Measurements from ENCODE around the gene GDPD3. TPM values are rescaled to one million over a fixed set of nuclear protein-coding genes. Genes with fewer than 3 reads are reported as not detected.

The GDPD3 gene
- total RNA-seq, 1 experiment from 2014 or later, result 3.8 TPM

DNA sequence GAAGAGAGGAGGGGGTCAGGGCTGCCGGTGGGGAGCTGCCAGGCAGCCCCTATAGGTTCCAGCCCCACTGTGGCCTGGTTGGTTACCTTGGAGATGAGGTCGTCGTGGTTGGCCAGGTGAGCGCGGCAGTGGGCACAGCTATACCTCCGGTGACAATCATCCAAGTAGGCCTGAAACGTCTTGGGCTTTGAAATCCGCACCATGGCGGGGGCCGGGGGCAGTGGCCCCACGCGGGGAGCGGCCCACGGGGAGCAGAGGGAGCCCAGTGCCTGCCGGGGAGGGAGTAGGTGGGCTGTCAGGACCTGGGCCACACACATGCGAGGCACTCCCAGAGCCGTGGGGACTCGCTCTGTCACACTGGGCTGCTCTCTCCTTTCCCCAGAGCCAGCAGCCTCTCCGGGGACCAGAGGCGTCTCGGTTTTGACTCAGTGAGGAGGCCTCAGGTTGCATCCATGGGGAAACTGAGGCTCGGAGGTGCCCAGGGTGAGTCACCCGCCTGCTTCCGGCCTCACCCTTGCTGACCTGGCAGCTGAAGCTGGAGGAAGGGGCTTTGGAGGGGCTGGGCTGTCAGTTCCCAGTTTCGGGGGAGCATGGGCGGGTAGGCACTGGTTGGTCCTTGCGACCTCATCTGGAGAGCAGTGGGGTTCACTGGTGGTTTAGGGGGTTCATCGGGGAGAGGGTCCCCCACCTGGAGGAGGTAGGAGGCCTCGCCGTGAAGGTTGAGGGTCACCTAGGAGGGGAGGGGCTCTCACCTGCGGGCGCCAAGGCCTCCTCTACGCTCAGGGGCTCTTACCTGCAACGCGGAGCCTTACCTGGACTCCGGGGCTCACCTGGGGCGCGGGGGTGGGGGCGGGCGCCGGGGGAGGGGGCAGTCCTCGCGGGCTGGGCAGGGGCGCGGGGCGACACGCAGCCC is 17.9 kb downstream of the GDPD3 start:
- peaks cover 28 to 35% (median 29%) of the 10 kb centered on the region in 3 experiments for H3K36me3 Mint-ChIP-seq (ENCODE audit: insufficient read depth in 1 of 3, low read depth in 3 of 3)
- no peak for DNase-seq
- no peaks in the 10 kb centered on the region for H4K20me1 ChIP-seq (ENCODE audit: control insufficient read depth, insufficient read depth, insufficient read length)
- peaks cover 21 to 22% of the 10 kb centered on the region in 2 experiments for H3K4me1 Mint-ChIP-seq
- no peaks in the 10 kb centered on the region for H3K79me1 ChIP-seq (ENCODE audit: insufficient read depth, low read depth, low read length, poor library complexity, severe bottlenecking)
- no peak overlapping the region for H4K5ac ChIP-seq (ENCODE audit: insufficient read length, low read depth, low read length)
- no peak overlapping the region for H2AK5ac ChIP-seq (ENCODE audit: insufficient read length, low read length)
- H2BK20ac ChIP-seq (ENCODE audit: low read depth, low read length, poor library complexity, severe bottlenecking), result no peak overlapping the region
- H2AFZ ChIP-seq (ENCODE audit: low read length), result no peak overlapping the region
- peaks cover 13% of the 10 kb centered on the region for H3K23me2 ChIP-seq (ENCODE audit: insufficient read length, low read depth, low read length, poor library complexity, severe bottlenecking)
- no peak overlapping the region for H4K8ac ChIP-seq (replicated peaks; ENCODE audit: insufficient read length, low read depth, low read length)
- no peak overlapping the region for H3K27ac ChIP-seq (ENCODE audit: insufficient read length, low read depth, low read length)
- H3K23ac ChIP-seq (ENCODE audit: insufficient read length, low read depth, low read length), result no peak overlapping the region
- H2BK120ac ChIP-seq (ENCODE audit: low read depth, low read length, poor library complexity, severe bottlenecking), result no peak overlapping the region
- H2BK5ac ChIP-seq (ENCODE audit: insufficient read length, low read length), result no peak overlapping the region
- H3K18ac ChIP-seq (ENCODE audit: insufficient read length, low read depth, low read length), result peak overlapping the region; percentile 45
- H3K79me2 ChIP-seq (ENCODE audit: insufficient read depth, low read length), result peaks cover 12% of the 10 kb centered on the region; the same call in 1 of the 2 replicates
- H3T11ph ChIP-seq (ENCODE audit: low read length), result no peak overlapping the region
- no peak overlapping the region for H3K56ac ChIP-seq (ENCODE audit: insufficient read length, low read depth, low read length)
- peaks cover 21 to 23% of the 10 kb centered on the region in 2 experiments for H3K9me3 Mint-ChIP-seq
- no peak overlapping the region for H3K4ac ChIP-seq (ENCODE audit: low read depth, low read length)
- H4K91ac ChIP-seq (ENCODE audit: insufficient read length, low read depth, low read length), result peak overlapping the region; percentile 82
- H3K14ac ChIP-seq (ENCODE audit: insufficient read depth, low read length), result peak overlapping the region; percentile 86
- peak overlapping the region; percentile 55 for H3K9ac ChIP-seq (ENCODE audit: extremely low read depth, insufficient read length, low read length)
- peak overlapping the region; percentile 73; the same call in 1 of the 2 replicates for H2BK15ac ChIP-seq (ENCODE audit: low read depth, low read length)
- H3K4me2 ChIP-seq (ENCODE audit: insufficient read depth, insufficient read length, low read length), result peak overlapping the region; percentile 73
- peak overlapping the region; percentile 70 to 82 for H3K4me3 Mint-ChIP-seq
- H3K27me3 ChIP-seq (ENCODE audit: insufficient read depth, low read length), result no peaks in the 10 kb centered on the region
- H3K9me3 ChIP-seq (ENCODE audit: control insufficient read depth, low read depth, low read length), result no peaks in the 10 kb centered on the region
- TF ChIP-seq, protein P1, sequence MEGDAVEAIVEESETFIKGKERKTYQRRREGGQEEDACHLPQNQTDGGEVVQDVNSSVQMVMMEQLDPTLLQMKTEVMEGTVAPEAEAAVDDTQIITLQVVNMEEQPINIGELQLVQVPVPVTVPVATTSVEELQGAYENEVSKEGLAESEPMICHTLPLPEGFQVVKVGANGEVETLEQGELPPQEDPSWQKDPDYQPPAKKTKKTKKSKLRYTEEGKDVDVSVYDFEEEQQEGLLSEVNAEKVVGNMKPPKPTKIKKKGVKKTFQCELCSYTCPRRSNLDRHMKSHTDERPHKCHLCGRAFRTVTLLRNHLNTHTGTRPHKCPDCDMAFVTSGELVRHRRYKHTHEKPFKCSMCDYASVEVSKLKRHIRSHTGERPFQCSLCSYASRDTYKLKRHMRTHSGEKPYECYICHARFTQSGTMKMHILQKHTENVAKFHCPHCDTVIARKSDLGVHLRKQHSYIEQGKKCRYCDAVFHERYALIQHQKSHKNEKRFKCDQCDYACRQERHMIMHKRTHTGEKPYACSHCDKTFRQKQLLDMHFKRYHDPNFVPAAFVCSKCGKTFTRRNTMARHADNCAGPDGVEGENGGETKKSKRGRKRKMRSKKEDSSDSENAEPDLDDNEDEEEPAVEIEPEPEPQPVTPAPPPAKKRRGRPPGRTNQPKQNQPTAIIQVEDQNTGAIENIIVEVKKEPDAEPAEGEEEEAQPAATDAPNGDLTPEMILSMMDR (conservative IDR thresholded peaks at IDR 0.05), result no peak
- peak overlapping the region; percentile 55 to 96 (median 93); a peak in 5 of 7 replicates for H3K27ac Mint-ChIP-seq
- H3K4me1 ChIP-seq (ENCODE audit: insufficient read depth, low read length), result no peaks in the 10 kb centered on the region
- H2BK12ac ChIP-seq (ENCODE audit: insufficient read length, low read depth, low read length), result peak overlapping the region; percentile 15
- H3K27me3 Mint-ChIP-seq (ENCODE audit: low read depth), result peaks cover 6% of the 10 kb centered on the region
- WGBS (ENCODE audit: extremely low coverage, insufficient read length, low lambda C conversion rate), result no CpG with 5 or more reads among the region's 47 CpGs

Data from H9 (cell line).